GM11168 (cell line): ENCODE data around the gene RTN4RL2.

Experiments used
- in situ Hi-C: fragments of 300-500 bp; cut with MboI; formaldehyde crosslinking; loops from one replicate; pipeline ENCODE4 v1.12.0; 2022; ENCODE audit warnings: low sequenced_read_pairs; ENCODE audit not compliant: unreplicated experiment

Gene RTN4RL2

DNA sequence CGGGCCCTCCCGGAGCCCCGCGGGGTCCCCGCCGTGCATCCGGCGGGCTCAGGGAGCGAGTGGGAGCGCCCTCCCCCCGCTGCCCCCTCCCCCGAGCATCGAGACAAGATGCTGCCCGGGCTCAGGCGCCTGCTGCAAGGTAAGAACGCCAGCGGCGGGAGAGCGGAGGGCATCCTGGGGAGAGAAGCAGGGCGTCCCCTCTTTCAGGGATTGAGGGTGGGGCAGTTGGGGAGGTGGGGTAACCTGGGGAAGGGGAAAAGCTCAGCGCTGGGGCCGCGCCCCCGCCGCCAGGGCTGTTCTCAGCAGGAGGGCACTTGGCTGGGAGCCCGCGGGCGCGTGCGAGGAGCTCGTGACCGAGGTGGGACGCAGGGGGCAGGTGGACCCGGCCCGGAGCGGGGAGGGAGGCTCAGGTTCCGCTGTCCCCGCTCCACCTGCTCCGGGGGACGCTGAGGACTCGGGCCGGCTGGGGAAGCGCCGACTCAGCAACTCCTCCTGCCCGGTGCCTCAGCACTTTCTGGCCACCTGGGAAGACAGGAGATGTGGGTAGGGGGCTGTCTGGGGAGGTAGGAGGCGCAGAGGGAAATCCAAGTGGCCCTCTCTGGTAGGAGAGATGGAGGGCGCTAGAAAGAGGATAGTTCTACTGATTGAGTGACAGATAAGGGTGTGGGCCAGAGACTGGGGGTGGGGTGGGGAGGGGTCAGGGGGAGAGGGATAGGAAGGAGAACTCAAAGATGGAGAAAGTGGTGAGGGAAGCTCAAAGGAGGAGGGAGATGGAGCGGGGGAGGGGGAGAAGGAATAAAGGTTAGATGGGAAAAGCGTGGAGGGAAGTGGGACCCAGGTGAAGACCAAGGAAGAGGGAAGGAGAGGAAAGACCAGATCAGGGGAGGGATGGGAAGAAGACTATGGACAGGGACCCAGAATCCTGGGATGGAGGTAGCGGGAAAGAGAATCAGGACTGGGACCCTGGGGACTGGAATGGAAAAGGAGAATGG lies 726 bp downstream of the RTN4RL2 start:
- in situ Hi-C loops: no loop called here

DNA sequence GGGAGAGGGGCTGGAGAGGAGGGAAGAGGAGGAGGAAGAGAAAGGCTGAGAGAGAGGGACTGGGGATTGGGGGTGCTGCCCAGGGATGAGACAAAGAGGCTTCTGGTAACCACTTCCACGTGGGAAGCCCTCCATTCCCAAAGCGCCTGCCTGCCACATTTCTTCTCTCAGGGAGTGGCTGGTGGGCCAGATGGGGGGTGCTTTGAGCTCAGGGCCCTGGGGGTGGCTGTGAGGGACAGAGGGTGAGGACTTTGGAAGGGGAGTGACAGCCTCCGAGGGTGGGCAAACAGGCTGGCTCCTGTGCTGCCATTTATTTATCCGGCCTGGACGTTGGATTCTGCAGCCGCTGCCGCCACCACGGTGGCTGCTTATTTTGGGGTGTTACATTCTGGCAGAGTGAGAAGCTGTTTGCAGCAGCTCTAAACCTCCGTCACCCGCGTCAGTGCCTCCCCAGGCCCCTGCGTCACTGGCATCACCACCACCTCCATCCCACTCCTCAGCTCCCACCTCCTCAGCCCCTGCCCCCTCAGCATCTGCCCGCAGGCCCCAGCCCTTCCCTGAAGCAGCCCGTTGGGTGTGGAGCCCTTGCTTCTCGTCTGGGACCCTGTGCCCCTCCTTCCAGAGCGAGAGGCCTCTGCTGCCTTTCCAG lies 1.6 kb downstream of the RTN4RL2 start:
- in situ Hi-C loops: no loop called here

DNA sequence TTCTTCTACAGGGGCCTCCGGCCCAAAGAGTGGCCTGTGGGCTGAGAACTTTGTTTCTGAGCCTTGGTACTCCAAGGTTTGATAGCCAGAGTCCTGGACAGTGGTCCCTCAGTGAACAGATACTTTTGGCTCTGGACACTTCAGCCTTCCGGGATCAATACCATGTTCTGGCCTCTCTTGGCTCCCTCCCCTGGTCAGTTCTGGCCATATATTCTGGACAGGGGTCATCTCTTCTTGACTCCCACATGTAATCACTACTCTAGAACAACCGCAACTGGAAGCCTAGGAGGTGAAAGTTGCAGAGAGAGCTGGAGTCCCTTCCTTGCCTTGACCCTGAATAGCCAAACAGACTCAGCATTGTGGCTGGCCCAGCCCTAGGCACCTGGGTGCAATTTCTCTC lies 2.3 kb downstream of the RTN4RL2 start:
- in situ Hi-C loops: no loop called here

DNA sequence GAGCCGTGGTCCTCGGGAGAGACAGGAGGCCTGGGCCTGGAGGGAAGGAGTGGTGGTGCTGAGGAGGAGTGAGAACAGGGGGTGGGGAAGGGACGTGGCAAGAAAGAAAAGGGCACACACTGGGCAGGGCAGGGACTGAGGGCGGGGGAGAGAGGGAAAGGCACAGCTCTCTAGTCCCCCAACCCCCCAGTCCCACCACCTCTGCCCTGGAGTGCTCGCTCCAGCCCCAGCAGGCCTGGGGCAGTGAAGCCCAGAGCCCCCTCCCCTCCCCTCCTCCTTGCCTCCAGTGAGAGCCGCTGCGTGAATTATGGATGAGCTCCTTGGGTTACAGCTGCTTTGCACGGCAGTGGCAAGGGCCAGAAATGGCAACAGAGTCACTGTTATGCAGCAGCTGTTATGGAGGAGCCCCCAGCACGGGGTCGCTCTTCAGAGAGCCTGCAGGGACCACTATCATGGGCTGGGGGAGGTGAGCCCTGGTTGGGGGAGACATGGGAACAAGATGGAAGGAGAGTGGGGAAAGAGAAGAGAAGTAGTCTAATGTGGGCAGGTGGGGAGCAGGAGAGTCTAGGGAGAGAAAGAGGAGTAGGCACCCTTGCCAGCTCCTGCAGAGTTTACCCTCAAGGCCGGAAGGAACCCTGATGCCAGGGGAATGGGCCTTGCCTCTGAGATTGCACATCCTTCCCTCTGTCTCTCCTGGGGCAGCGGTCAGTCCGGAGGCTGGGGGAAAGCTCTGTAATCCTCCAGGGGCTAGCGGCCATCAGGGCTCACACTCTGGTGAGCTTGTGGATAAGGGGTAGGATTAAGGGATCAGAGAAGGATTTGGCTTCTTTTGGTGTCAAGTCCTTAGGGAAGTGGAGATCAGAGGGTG lies 3.6 kb downstream of the RTN4RL2 start:
- in situ Hi-C loops: no loop called here

DNA sequence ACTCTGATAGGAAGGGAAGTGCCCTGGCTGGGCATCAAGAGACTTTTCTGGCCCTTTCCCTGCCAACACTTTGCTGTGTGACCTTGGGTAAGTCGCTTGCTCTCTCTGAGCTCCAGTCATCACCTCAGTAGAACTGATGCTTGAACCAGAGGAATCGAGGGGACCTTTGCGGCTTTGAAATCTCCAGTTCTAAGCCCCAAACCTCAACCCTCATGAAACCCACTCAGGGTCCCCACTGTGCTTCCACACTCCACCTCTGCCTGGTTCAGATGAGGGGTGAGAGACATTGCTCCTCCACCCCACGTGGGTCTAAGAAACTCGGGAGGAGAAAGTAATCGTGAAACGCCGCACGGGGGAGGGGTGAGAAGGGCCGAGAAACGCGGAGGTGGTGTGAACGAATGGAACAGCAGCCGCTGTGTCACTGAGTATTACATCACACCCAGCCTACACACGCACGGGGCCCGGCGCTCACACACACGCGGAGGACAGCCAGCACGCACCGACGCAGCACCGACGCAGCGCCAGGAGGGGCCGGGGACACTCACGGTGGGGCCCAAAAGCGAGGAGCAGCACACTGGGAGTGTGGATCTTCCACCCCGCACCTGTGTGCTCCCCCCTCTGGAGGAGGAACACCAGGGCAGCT lies 4.3 kb downstream of the RTN4RL2 start:
- in situ Hi-C loops: no loop called here

DNA sequence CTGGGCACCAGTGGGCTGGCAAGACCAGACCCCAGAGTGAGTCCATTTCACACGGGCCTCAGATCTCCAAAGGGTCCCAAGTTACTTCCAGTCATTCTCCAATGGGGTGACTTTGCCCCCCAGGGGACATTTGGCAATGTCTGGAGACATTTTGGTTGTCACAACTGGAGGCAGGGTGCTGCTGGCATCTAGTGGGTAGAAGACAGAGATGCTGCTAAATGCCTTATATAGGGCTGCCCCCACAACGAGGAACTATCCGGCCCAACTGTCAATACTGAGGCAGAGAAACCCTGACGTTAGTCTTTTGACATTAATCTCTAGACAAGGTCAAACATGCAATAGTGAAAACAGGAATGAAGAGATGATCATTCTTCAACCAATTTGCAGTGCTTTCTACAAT lies 6.4 kb downstream of the RTN4RL2 start:
- in situ Hi-C loops: no loop called here

DNA sequence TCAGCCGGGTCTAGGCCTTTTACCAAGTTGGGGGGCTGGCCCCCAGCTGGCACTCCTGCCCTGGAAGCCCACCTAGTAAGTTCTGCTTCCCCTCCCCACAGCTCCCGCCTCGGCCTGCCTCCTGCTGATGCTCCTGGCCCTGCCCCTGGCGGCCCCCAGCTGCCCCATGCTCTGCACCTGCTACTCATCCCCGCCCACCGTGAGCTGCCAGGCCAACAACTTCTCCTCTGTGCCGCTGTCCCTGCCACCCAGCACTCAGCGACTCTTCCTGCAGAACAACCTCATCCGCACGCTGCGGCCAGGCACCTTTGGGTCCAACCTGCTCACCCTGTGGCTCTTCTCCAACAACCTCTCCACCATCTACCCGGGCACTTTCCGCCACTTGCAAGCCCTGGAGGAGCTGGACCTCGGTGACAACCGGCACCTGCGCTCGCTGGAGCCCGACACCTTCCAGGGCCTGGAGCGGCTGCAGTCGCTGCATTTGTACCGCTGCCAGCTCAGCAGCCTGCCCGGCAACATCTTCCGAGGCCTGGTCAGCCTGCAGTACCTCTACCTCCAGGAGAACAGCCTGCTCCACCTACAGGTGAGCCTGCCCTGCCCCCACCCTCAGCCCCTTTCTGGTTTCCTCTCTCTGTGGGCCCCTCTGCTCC lies 7.3 kb downstream of the RTN4RL2 start:
- in situ Hi-C loops: no loop called here

DNA sequence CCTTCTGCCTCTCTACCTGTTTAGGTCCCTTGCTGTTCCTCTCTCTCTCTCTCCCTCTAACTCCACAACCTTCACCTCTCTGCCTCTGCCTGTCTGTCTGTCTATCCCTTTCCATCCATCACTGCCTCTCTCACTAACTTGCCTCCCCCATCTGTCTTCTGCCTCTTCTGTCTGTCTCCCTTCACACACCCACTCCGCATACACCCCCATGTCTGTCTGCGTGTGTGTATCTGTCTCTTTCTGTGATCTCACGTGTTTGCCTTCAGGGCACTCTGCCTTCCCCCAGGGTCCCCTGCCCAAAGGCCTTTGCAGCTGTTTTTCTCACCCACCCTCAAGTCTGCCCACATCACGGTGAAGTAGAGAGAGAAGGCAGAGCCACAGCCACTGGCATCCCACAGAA lies 7.9 kb downstream of the RTN4RL2 start:
- in situ Hi-C loops: no loop called here

DNA sequence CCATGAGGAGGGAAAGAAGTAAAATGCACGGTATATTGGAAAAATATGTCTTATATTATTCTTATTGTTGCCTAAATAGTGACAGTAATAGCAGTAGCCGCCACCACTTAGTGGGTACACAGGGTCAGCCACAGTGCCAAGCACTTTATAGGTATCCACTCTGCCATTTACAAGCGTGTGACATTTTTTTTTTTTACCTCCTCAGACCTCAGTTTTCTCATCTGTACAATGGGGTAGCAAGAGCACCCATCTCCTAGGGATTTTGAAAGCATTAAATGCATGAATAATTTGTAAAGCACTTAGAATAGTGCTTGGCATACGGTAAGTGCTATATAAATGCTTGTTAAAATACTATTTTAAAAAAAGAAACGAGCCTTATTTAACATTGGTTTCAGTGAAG lies 8.9 kb downstream of the RTN4RL2 start:
- in situ Hi-C loops: no loop called here

DNA sequence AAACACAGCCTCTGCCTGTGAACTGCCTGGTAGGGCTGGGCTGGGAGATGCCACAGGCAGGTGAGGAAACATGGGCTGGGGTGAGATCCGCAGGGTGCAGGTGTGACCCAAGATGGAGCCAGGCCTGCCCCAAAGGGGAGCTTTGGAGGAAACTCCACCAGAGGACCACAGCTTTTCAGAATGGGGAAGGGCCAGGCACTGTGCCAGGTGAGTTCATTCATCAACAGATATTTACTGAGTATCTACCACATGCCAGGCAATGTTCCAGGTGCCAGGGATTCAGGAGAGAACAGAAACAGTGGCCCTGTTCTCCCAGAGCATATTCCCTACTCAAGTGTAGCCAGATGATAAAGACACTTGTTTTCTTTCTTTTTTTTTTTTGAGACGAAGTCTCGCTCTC lies 11.2 kb downstream of the RTN4RL2 start:
- in situ Hi-C loops: no loop called here

DNA sequence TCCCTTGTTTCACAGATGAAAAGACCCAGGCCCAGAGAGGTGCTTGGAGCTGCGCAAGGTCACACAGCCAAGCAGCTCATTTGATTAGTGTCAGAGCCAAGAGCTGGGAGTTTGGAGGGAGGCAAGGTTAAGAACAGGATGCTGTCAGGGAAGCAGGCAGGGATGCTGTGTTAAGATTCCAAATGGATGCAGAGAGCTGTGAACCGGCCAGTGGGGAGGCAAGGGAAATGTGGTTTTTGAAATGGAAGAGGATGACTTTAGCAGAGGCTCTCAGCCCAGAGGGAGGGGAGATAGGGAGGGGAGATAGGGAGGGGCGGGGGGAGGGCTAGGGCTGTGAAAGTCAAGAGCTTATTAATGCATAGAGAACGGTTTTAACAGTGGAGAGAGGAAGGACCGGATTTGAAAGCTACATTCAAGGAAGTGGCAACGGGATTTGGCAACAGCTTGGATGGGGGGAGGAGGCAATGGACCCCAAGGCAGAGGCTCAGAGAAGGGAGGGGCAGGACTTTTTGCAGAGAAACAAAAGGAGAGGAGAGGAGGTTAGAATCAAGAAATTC lies 13.0 kb downstream of the RTN4RL2 start:
- in situ Hi-C loops: no loop called here

DNA sequence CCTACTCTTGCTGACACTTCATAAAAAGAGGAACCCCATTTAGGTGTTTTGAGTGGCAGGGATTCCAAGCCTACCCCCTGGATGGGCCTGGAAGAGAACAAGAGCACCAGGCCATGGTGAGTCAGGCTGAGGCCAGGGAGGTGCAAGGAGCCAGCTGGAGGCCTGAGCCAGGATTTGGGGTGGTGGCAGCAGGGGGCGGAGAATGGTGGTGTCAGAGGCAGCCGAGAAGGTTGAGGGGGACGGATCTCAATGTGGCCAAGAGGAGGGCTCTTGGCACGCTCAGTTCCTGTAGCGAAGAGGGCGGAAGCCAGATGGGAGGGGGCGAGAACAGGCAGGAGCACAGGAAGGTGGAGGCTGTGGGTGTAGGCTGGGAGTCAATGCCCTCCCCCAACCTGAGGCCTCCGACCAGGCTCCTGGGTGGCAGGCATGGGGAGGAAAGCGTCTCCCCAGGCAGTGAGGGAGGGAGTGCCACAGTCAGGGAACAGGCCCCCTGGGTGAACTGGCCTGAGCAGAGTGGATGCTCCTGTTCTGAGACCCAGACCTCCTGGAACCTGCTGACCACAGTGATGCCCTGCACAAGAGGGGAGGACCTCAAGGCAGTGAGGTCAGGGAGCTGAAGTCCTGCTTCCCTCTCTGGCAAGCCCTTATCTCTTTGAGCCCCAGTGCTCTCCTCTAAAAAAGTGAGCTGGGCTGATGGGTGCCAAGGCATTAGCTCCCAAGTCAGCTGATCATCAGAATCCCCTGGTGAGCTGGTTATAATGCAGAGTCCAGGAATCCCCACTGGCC lies 13.9 kb downstream of the RTN4RL2 start:
- in situ Hi-C loops: no loop called here

DNA sequence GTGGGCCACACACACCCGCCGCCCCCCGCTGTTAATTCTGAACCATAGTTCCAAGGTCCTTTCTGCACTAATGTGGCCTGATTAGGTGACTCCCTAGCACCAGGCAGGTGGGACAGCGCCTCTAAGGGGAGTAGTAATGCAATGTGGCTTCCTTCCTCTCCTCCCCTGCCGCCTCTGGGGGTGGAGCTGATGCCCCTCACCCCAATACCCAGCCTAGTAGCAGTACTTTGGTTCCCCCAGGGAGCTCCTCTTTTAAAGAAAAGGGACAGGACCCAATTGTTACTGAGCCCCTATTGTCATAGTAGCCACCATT lies 14.4 kb downstream of the RTN4RL2 start:
- in situ Hi-C loops: no loop called here

DNA sequence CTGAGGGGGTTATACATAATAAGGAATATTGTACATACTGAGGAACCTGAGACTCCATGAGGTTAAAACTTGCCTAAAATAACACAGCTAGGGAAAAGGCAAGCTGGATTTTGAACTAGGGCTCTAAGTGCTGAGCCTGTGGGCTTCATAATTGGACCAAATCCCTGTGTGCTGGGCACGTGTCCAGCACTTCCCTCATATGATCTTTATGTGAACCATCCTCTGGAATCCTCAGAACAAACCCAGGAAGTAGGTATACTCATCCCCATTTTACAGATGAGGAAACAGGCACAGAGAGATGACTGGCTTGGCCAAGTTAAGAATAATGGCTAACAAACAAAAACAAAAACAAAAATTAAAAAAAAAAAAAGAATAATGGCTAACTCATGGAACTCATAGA lies 14.9 kb downstream of the RTN4RL2 start:
- in situ Hi-C loops: no loop called here

DNA sequence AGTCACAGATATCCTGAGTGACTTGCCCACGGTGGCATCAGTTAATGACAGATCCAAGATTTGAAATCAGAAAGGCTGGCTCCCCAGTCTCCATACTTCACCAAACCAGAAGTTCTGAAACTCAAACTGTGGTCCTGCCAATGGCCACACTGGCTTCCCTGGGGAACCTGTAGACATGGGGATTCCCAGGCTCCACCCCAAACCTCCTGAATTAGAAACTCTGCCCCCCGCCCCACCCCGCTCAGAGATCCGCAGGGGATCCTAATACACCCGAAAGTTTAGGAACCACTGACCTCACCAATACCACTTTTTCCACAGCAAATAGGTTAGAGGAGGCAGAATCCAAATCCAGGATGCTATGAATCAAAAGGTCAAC lies 15.3 kb downstream of the RTN4RL2 start:
- in situ Hi-C loops: no loop called here

DNA sequence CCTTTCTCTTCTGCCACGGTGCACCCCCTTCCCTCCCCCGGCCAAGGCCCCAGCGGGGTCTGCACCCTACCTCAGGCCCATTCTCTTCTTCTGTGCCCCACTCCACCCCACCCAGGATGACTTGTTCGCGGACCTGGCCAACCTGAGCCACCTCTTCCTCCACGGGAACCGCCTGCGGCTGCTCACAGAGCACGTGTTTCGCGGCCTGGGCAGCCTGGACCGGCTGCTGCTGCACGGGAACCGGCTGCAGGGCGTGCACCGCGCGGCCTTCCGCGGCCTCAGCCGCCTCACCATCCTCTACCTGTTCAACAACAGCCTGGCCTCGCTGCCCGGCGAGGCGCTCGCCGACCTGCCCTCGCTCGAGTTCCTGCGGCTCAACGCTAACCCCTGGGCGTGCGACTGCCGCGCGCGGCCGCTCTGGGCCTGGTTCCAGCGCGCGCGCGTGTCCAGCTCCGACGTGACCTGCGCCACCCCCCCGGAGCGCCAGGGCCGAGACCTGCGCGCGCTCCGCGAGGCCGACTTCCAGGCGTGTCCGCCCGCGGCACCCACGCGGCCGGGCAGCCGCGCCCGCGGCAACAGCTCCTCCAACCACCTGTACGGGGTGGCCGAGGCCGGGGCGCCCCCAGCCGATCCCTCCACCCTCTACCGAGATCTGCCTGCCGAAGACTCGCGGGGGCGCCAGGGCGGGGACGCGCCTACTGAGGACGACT lies 15.9 kb downstream of the RTN4RL2 start:
- in situ Hi-C loops: no loop called here

DNA sequence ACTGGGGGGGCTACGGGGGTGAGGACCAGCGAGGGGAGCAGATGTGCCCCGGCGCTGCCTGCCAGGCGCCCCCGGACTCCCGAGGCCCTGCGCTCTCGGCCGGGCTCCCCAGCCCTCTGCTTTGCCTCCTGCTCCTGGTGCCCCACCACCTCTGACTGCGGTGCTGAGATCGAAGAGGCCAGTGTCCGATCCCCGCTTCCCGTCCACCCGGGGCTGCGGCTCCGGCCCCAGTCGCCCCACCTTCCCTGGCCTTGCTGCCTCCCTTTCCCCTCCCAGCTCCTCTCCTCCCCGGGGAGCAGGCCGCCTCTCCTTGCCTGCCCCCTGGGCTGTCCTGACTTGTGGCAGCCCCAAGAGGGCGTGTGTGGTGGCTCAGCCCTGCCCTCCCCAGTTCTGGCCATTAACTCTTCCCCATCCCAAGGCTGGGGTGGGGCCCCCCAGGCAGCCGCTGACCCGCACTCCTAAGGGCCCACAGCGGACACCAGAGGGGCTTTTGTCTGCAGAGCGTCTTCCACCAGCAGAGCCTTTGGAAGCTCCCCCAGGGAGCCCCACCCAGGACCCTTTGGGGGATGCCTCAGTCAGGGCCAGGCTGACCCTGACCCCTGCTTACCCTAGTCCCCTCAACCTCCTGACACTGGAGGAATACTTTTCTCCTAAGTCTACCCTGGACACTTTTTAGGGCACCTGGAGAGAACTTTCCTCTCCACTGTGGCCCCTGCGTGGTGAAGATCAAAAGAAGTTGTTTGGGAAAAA lies 16.6 kb downstream of the RTN4RL2 start:
- in situ Hi-C loops: no loop called here
